Tibial artery (tissue), 4 donors: ENCODE measurements around the gene DNAH11.

Experiments used
- DNase-seq, 2 donors: peaks; one replicate each; pipeline ENCODE4 v3.0.0-alpha.2; 2019
- H3K27ac ChIP-seq, 2 donors: fragments of 200-600 bp; sonication (generic) in 1 of 2; 1 replicate in 1 of 2; 2 replicates in 1 of 2; pipeline ENCODE4 v1.5.1; 2018 to 2019; ENCODE audit warnings: mild to moderate bottlenecking in 1 of 2
- H3K27me3 ChIP-seq, 2 donors: fragments of 200-600 bp; sonication (generic) in 1 of 2; one replicate each; pipeline versions ENCODE4 v1.5.1 to v1.6.0; 2016 to 2019
- H3K36me3 ChIP-seq, 3 donors: fragments of 200-600 bp; sonication (generic) in 2 of 3; one replicate each; pipeline ENCODE4 v1.5.1; 2016 to 2019; ENCODE audit warnings: mild to moderate bottlenecking in 2 of 3
- H3K4me1 ChIP-seq, 4 donors: fragments of 200-600 bp; sonication (generic) in 2 of 4; 1 replicate in 3 of 4; 2 replicates in 1 of 4; pipeline ENCODE4 v1.5.1; 2016 to 2019
- H3K4me3 ChIP-seq, 2 donors: fragments of 200-600 bp; sonication (generic) in 1 of 2; 1 replicate in 1 of 2; 2 replicates in 1 of 2; pipeline ENCODE4 v1.5.1; 2018 to 2019; ENCODE audit warnings: mild to moderate bottlenecking in 2 of 2
- H3K9me3 ChIP-seq, 3 donors: fragments of 200-600 bp; sonication (generic) in 1 of 3; one replicate each; pipeline ENCODE4 v1.5.1; 2016 to 2019
- CTCF ChIP-seq, 2 experiments: fragments of 200-600 bp in 1 of 2; fragments of 450-650 bp in 1 of 2; IDR thresholded peaks; one replicate each; pipeline ENCODE4 v1.5.1; 2017 to 2019; ENCODE audit warnings: antibody characterized with exemption in 2 of 2, mild to moderate bottlenecking in 1 of 2, moderate library complexity in 1 of 2
- intact Hi-C: fragments of 100-400 bp; cut with DNase I; formaldehyde crosslinking; loops from one replicate; pipeline ENCODE4 v1.15.0; 2023; ENCODE audit warnings: low total_unique reads

DNAH11 gene

GRCh38 chr7:21743493-21743892 is 200.7 kb downstream of the DNAH11 start:
- Histone ChIP-seq H3K27ac (no peak overlapping the region), H3K27me3 (no peaks in the 10 kb centered on the region), H3K4me3 (no peak overlapping the region), H3K36me3 (no peaks in the 10 kb centered on the region), H3K4me1 (no peaks in the 10 kb centered on the region), H3K9me3 (no peaks in the 10 kb centered on the region)
- DNase-seq = no peak
- intact Hi-C loops = no loop called here
- TF ChIP-seq CTCF (IDR thresholded peaks at IDR 0.05) = no peak

- H3K27me3 ChIP-seq = no peaks in the 10 kb centered on the region
- H3K9me3 ChIP-seq = no peaks in the 10 kb centered on the region
- no peak for TF ChIP-seq CTCF (IDR thresholded peaks at IDR 0.05)
- no peak overlapping the region for H3K27ac ChIP-seq
- no peaks in the 10 kb centered on the region for H3K4me1 ChIP-seq
- intact Hi-C loops = no loop called here
- H3K4me3 ChIP-seq = no peak overlapping the region
- no peaks in the 10 kb centered on the region for H3K36me3 ChIP-seq
- DNase-seq = no peak
These were observed 204.1 kb downstream of the DNAH11 start for GRCh38 chr7:21746949-21747348.

- no peaks in the 10 kb centered on the region for H3K36me3 ChIP-seq
- intact Hi-C loops = no loop called here
- no peaks in the 10 kb centered on the region for H3K27me3 ChIP-seq
- TF ChIP-seq CTCF (IDR thresholded peaks at IDR 0.05) = no peak
- H3K9me3 ChIP-seq = no peaks in the 10 kb centered on the region
- H3K4me1 ChIP-seq = no peaks in the 10 kb centered on the region
- no peak overlapping the region for H3K27ac ChIP-seq
- H3K4me3 ChIP-seq = no peak overlapping the region
- no peak for DNase-seq
These were observed 205.0 kb downstream of the DNAH11 start for GRCh38 chr7:21747806-21748205.

- no peak for DNase-seq
- no peak overlapping the region for H3K4me3 ChIP-seq
- intact Hi-C loops = no loop called here
- TF ChIP-seq CTCF (IDR thresholded peaks at IDR 0.05) = no peak
- no peaks in the 10 kb centered on the region for H3K36me3 ChIP-seq
- no peak overlapping the region for H3K27ac ChIP-seq
- no peaks in the 10 kb centered on the region for H3K4me1 ChIP-seq
- H3K9me3 ChIP-seq = no peaks in the 10 kb centered on the region
- no peaks in the 10 kb centered on the region for H3K27me3 ChIP-seq
These were observed 206.5 kb downstream of the DNAH11 start for GRCh38 chr7:21749378-21749777.

DNA sequence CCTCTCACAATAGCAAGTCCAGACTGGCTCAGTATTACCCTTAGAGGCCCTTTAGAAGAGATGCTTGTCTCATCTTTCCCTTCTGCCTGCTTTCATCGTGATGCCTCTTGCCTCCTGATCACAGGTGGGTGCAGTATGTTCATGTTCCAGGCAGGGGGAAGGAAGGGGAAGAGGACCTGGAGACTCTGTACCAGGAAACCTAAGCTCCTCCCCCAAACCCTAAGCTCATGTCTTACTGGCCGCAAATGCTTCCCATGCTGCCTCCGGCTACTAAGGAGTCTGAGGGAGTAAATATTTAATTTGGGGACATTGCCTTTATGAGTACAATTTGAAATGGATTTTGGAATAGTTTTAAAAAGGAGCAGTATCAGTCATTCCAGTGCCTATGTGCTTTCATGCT is 210.2 kb downstream of the DNAH11 start:
- no peaks in the 10 kb centered on the region for H3K4me1 ChIP-seq
- H3K27ac ChIP-seq = no peak overlapping the region
- TF ChIP-seq CTCF (IDR thresholded peaks at IDR 0.05) = no peak
- H3K4me3 ChIP-seq = no peak overlapping the region
- DNase-seq = no peak
- H3K27me3 ChIP-seq = no peaks in the 10 kb centered on the region
- H3K9me3 ChIP-seq = no peaks in the 10 kb centered on the region
- intact Hi-C loops = no loop called here
- no peaks in the 10 kb centered on the region for H3K36me3 ChIP-seq

DNA sequence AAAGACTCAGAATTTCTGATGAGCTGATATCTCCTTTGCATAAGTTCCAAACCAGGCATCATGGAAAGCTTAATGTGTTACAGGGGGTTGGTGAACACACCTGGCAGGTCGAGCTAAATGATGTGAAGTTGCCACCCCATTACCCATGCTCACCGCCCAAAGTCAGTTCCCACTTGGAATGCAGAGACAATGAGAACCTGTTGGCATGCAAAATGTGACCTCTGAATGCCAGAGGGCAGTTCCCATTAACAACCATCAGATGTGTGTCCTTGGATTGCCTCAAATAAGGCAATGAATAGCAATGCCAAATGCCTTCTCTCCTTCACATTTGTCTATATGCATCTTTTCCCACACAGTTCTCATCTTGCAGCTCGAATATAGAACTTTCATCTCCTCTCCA is 212.1 kb downstream of the DNAH11 start:
- intact Hi-C loops = no loop called here
- no peak for DNase-seq
- TF ChIP-seq CTCF (IDR thresholded peaks at IDR 0.05) = no peak
- Histone ChIP-seq H3K27me3 (no peaks in the 10 kb centered on the region), H3K9me3 (no peaks in the 10 kb centered on the region), H3K4me3 (no peak overlapping the region), H3K27ac (no peak overlapping the region), H3K4me1 (no peaks in the 10 kb centered on the region), H3K36me3 (no peaks in the 10 kb centered on the region)
